GM19328 (cell line): Measurements from ENCODE around the gene ALS2CL.
"Not testable (repeated sequence)": the region's sequence is repeated elsewhere in the genome, so short reads cannot be mapped to it uniquely, and the experiment has no call there.

Experiments
- ATAC-seq: cut with Tn5 transposase; IDR thresholded peaks from one replicate; pipeline ENCODE4 v1.9.1; 2021; ENCODE audit warnings: mild to moderate bottlenecking, moderate library complexity; ENCODE audit not compliant: unreplicated experiment

Gene ALS2CL

GRCh38 chr3:46705022-46705530 lies 11.6 kb upstream of the ALS2CL start:
- no peak for ATAC-seq

GRCh38 chr3:46704346-46704745 lies 10.9 kb upstream of the ALS2CL start:
- ATAC-seq: not testable (repeated sequence)

GRCh38 chr3:46703013-46703520 lies 9.6 kb upstream of the ALS2CL start:
- no peak for ATAC-seq

DNA sequence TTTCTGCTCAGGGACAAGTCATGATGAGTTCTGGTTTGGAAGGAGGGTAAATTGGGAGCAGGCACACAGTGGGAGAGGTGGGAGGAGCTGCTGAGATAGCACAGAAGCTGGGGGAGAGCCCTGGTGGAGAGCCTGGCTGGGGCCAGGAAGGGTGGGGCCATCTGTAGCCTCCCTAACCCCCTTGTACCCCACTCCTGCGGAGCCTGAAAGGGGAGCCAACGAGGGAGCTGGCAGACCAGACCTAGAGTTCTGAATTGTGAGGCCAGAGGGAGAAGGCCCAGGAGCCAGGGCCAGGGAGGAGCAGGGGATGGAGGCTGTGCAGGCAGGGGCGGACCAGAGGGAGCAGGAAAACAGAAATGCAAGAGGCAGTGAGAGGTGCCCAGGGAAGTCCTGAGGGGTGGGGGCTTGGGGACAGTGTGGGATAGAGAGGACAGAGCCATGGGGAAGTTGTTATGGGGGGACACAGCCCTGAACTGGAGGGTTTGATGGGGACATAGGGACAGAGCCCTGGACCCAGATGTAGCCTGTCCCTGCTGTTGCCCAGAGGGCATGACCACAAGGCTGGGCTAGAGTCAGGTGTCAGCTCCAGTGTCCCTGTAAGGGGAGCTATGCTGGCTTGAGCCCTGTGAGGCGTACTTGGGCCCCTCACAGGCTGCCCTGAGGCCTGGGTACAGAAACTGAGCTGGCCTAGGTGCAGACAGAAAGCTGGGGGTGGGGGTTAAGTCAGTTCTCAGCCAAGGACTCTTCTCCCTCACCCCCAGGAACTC lies 8.9 kb upstream of the ALS2CL start:
- no peak for ATAC-seq

DNA sequence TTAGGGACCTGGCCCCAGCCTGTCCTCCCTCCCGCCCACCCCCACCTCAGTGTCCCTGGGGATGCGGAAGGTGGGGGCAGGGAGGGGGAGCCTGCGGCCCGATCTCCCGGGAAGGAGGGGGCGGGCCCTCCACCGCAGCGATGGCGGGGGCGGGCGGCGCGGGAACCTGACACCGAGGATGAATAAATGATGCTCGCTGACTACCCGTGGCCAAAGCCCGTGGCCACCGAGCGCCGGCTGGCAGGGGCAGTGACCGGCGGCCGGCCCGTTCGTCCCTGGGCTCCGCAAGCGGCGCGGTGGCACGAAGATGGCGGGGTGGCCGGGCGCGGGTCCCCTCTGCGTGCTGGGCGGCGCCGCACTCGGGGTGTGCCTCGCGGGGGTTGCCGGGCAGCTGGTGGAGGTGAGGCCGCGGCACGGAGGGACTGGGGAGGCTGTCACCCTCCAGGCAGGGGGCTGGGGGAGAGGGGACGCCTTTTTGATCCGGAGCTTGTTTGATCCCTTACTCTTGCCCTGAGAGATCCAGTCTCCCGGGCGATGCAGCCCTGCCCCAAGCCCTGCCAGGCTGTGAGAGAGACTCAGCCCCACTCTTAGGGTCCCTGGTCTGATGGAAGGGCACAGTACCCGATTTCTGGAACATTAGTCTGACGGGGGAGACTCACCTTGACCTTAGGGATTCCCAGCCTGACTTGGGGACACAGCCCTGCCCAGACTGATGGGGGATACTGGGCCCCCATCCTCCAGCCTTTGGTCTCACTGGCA lies 7.9 kb upstream of the ALS2CL start, which contains the start of gene TMIE:
TMIE (plus strand) TSS at position 212 of the 759 bp plus-strand sequence; CDS start at position 308, 96 bp downstream.
- no peak for ATAC-seq

DNA sequence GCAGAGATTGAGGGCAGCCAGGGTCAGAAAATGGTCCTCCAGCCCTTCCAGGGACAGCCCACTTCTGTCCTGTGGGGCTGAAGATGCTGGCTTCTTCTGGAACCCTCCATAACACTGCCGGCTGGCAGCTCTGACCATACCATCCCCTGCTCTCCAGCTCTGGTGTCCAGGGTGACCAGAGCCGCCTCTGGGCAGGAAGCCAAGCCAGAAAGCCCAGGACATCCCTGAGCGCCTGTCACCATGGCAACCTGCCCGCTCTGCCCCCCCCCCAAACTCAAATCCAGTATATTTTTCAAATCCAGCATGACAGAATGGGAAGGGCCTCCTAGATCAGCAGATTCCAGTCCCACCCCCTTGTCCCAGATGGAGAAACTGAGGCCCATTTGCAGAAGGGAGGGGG lies 7.3 kb upstream of the ALS2CL start:
- no peak for ATAC-seq

- ATAC-seq: no peak
Measured at GRCh38 chr3:46699676-46700523, 6.4 kb upstream of the ALS2CL start.

GRCh38 chr3:46695962-46696894 lies 2.7 kb upstream of the ALS2CL start:
- ATAC-seq: no peak

DNA sequence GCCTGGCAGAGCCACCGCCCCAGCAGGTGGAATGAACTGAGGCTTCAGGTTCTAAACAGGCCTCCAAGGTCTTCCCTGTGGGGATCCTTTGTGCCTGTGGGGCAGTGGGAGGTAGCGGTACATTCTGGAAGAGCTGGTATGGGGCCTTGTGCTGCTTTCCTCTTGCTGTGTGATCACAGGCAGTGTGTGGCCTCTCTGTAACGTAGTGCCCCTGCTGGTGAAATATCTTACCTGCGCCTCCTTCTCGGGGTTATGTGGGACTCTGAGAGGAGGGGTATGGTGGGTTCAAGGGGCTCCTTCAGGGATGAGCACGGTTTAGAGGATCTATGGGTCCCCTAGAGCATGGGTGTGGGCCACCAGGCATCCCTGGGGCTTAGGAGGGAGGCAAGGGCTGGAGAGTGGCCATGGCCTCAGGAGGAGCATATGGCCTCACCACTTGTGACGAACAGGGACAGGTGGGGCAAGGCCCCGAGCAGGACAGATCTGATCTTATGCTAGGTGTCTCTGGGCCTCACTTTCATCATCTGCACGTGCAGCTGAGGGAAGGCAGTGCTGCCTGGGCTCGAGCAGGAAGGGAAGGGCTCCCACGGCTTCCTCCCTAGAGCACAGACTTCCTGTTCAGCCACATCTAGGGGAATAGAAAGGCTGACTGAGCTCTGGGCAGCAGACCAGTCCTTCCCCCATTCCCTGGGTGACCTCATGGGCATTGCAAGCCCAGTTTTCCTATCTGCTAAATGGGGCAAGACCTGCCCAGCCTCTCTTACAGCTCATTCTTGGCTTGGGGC lies 1.9 kb upstream of the ALS2CL start:
- ATAC-seq: no peak

DNA sequence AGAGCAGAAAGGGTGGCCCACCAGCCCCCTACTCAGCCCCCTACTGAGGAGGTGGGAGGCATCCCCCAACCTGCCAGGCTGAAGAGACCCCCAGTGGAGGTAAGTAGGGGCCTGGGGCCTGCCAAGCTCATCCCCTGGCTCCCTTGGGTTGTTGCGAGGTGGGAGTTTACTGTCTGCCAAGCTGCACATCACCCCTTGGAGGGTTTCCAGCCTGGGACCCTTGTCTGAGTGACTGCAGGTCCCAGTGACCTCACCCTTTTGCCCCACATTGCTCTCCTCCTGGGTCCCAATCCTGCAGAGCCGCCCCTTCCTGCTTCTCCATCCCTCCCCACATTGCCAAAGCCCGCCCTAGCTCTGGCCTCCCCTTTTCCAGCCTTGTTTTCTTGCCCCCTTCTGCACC lies 1.0 kb upstream of the ALS2CL start:
- no peak for ATAC-seq

DNA sequence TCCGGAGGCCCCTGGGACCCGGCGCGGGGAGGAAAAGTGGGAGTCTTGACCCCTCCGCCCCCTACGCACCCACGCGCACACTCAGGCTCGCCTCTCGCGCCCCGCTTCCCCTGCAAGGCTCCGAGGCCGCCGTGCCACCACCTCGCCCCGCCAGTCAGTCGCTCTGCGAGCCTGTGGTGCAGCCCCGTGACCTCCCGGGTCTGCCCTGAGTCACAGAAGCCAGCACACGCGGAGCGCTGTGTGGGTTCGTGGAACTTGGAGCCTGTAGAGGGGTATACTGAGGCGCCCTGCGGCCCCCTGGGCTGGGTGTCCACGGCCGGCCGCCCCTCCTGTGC lies 380 bp upstream of the ALS2CL start:
- ATAC-seq: no peak

DNA sequence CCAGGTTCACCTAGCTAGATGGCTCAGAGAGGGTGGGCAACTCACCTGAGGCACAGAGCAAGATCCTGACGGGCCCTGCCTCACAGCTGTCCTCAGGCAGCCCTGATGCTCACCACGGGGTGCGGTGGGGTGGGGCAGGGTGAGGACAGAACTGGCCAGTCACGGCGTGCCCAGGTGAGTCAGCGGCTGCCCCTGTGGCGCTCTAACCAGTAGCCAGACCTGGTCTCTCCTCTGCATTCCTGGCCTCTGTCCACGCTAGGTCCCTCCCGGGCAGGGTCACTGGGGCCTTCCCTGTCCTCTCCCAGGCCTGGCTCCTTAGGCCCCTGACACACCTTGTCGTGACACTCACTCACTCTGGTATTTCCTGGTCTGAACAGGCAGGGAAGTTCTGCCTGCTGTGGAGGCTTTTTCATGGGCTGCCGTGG lies 901 bp downstream of the ALS2CL start:
- no peak for ATAC-seq

- no peak for ATAC-seq
Measured at GRCh38 chr3:46690798-46691197, 2.7 kb downstream of the ALS2CL start.

- ATAC-seq: no peak
Measured at GRCh38 chr3:46685446-46685845, 8.0 kb downstream of the ALS2CL start.

DNA sequence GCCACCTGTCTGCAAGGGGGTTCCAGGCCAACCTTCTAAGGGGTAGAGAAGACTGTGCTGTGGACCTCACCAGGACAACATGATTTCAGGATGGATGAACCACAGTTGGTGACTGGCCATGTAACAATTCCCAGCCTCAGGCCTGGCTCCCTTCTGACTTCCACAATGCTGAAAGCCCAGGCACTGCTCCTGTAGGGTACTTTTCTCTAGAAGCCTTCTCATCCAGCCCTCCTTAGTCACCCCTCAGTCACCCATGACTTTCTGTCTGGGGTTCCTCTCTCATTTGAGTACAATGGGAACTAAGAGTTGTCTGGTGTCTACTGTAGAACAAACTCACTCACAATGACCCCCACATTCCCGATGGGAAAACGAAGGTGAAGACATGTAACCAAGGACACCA lies 8.6 kb downstream of the ALS2CL start:
- ATAC-seq: no peak

DNA sequence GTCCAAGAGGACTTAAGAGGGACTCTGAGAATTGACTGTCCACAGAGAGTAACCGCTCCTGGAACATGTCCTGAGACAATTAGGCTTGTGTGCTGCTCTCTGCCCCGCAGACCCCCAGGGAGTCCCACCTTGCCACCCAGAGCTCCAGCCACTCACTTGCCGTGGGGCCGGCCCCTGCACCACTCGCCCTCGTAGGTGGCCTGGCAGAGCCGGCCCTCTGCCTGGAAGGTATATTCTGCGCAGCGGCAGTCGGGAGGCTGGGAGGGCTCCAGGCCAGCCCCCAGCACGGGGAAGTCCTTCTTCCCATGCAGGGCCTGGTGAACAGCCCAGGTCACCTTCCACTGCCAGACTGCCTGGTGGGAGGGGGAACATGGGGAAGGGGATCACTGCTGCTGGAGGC lies 10.5 kb downstream of the ALS2CL start:
- ATAC-seq: no peak

- no peak for ATAC-seq
Measured at GRCh38 chr3:46681856-46682540, 11.5 kb downstream of the ALS2CL start.

- ATAC-seq: no peak
Measured at GRCh38 chr3:46681387-46681786, 12.1 kb downstream of the ALS2CL start.
